ENCODE measurements around the gene TEX22. TPM values are rescaled to one million over a fixed set of nuclear protein-coding genes. Genes with fewer than 3 reads are reported as not detected.

TEX22 gene
- total and polyA plus RNA-seq, 2 donors (not counting 1 experiment from before 2014, with no cell fraction given) = 0.05 to 0.33 TPM

DNA sequence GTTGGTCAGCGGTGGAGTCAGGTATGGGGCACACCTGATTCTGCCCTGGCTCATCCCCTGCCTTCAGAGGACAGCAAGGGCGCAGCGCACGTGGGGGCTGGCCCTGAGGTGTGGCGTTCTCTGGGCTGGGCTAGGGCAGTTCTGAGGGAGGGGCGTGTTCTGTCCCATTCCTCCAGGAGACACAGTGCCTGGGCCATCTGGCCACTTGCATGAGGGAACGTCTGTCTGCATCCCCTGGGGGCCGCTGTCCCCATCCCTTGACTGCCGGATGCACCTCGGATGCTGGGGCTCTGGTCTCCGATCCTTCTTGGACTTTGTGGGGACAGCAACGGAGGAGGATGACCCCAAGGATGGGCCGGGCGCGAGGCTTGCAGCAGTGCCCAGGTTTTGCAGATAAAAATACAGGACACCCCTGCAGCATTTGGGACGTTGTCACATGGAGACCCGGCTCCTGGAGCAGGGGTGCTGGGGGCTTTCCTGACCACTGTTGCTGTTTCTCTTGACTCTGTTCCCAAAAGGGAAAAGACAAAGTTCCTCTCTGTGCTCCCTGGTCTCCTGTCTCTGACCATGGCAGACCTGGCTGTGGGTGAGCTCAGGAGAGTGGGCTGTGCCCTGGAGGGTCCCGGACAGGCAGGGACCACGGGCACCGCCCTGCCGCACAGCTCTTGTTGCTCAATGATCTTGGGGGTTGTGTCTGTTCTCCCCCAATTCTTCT lies 28.2 kb downstream of the TEX22 start:
- H3K9ac ChIP-seq (ENCODE audit: insufficient read depth, low read length) = no peak overlapping the region
- peaks cover 71% of the 10 kb centered on the region for H3K79me2 ChIP-seq (ENCODE audit: control insufficient read depth, insufficient read depth, low read length)
- H2AFZ ChIP-seq (ENCODE audit: low read length) = no peak overlapping the region
- peaks cover 2% of the 10 kb centered on the region for H3K4me1 ChIP-seq (ENCODE audit: control insufficient read depth, extremely low read depth, insufficient read depth, low read length)
- TF ChIP-seq EZH2 (IDR thresholded peaks at IDR 0.05; ENCODE audit: low read length, missing control alignments) (no peak), CTCF (conservative IDR thresholded peaks at IDR 0.05 in 1 of 2, IDR thresholded peaks at IDR 0.05 in 1 of 2; ENCODE audit: low read depth in 1 of 2, low read length in 2 of 2) (no peak)
- H3K36me3 ChIP-seq (ENCODE audit: control insufficient read depth, insufficient read depth, low read length) = peaks cover 3% of the 10 kb centered on the region
- H4K20me1 ChIP-seq (ENCODE audit: control insufficient read depth, extremely low read depth, insufficient read depth, low read length) = no peaks in the 10 kb centered on the region
- no peak overlapping the region for H3K4me3 ChIP-seq (replicated peaks in 1 of 4; ENCODE audit: control extremely low read depth in 1 of 4, insufficient read depth in 1 of 4, low read depth in 3 of 4, low read length in 4 of 4)
- H3K4me2 ChIP-seq (ENCODE audit: extremely low read depth, insufficient read depth, low read length) = no peak overlapping the region
- H3K27me3 ChIP-seq (ENCODE audit: control insufficient read depth, insufficient read depth, low read length) = no peaks in the 10 kb centered on the region
- H3K27ac ChIP-seq (ENCODE audit: insufficient read depth, low read length) = no peak overlapping the region
- DNase-seq (ENCODE audit: low read depth in 2 of 2) = no peak
- H3K9me3 ChIP-seq (ENCODE audit: control insufficient read depth, insufficient read depth, low read depth, low read length) = no peaks in the 10 kb centered on the region

DNA sequence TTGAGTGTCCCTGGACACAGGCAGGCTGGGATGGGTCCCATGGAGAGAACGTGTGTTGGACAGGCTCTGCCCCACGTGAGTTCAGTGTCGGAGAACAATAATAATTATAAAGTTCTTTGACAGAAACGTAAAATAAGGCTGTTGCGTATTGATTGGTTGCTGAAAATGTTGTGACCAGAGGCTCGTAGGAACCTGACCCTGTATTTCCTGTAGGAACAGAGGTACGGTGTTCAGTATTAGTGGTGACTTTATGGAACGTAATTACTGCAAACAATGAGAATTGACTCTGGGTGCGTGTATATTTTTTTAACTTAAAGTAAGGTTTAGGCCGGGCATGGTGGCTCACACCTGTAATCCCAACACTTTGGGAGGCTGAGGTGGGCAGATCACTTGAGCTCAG lies 29.1 kb downstream of the TEX22 start:
- no peaks in the 10 kb centered on the region for H4K20me1 ChIP-seq (ENCODE audit: control insufficient read depth, extremely low read depth, insufficient read depth, low read length)
- no peak overlapping the region for H3K27ac ChIP-seq (ENCODE audit: insufficient read depth, low read length)
- H3K79me2 ChIP-seq (ENCODE audit: control insufficient read depth, insufficient read depth, low read length) = peaks cover 67% of the 10 kb centered on the region
- no peak overlapping the region for H3K4me3 ChIP-seq (replicated peaks in 1 of 4; ENCODE audit: control extremely low read depth in 1 of 4, insufficient read depth in 1 of 4, low read depth in 3 of 4, low read length in 4 of 4)
- no peak for DNase-seq (ENCODE audit: low read depth in 2 of 2)
- H3K4me1 ChIP-seq (ENCODE audit: control insufficient read depth, extremely low read depth, insufficient read depth, low read length) = no peaks in the 10 kb centered on the region
- no peak overlapping the region for H3K9ac ChIP-seq (ENCODE audit: insufficient read depth, low read length)
- peaks cover 3% of the 10 kb centered on the region for H3K36me3 ChIP-seq (ENCODE audit: control insufficient read depth, insufficient read depth, low read length)
- no peak overlapping the region for H2AFZ ChIP-seq (ENCODE audit: low read length)
- no peaks in the 10 kb centered on the region for H3K27me3 ChIP-seq (ENCODE audit: control insufficient read depth, insufficient read depth, low read length)
- no peaks in the 10 kb centered on the region for H3K9me3 ChIP-seq (ENCODE audit: control insufficient read depth, insufficient read depth, low read depth, low read length)
- no peak for TF ChIP-seq CTCF (conservative IDR thresholded peaks at IDR 0.05 in 1 of 2, IDR thresholded peaks at IDR 0.05 in 1 of 2; ENCODE audit: low read depth in 1 of 2, low read length in 2 of 2)
- no peak for TF ChIP-seq EZH2 (IDR thresholded peaks at IDR 0.05; ENCODE audit: low read length, missing control alignments)
- H3K4me2 ChIP-seq (ENCODE audit: extremely low read depth, insufficient read depth, low read length) = no peak overlapping the region

DNA sequence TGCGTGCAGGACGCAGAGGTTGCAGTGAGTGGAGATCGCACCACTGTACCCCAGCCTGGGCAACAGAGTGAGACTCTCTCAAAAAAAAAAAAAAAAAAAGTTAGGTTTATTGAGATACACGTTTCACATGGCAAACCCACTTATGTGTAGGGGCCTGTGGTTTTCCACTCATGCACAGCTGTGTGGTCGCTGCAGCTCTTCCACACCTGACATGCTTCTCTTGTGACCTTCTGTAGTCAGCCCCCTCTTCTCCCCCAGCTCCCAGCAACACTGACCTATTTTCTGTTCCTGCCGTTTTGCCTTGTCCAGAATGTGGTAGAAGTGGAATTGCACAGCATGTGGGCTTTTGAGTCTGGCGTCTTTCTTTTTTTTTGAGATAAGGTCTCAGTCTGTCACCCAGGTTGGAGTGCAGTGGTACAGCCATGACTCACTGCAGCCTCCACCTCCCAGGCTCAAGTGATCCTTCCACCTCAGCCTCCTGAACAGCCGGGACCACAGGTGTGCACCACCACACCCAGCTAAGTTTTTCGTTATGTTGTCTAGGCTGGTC lies 29.7 kb downstream of the TEX22 start:
- H3K4me2 ChIP-seq (ENCODE audit: extremely low read depth, insufficient read depth, low read length) = no peak overlapping the region
- no peak overlapping the region for H3K4me3 ChIP-seq (replicated peaks in 1 of 4; ENCODE audit: control extremely low read depth in 1 of 4, insufficient read depth in 1 of 4, low read depth in 3 of 4, low read length in 4 of 4)
- no peaks in the 10 kb centered on the region for H3K9me3 ChIP-seq (ENCODE audit: control insufficient read depth, insufficient read depth, low read depth, low read length)
- H3K9ac ChIP-seq (ENCODE audit: insufficient read depth, low read length) = no peak overlapping the region
- H3K4me1 ChIP-seq (ENCODE audit: control insufficient read depth, extremely low read depth, insufficient read depth, low read length) = no peaks in the 10 kb centered on the region
- no peak for DNase-seq (ENCODE audit: low read depth in 2 of 2)
- TF ChIP-seq CTCF (conservative IDR thresholded peaks at IDR 0.05 in 1 of 2, IDR thresholded peaks at IDR 0.05 in 1 of 2; ENCODE audit: low read depth in 1 of 2, low read length in 2 of 2) = no peak
- no peak for TF ChIP-seq EZH2 (IDR thresholded peaks at IDR 0.05; ENCODE audit: low read length, missing control alignments)
- H3K36me3 ChIP-seq (ENCODE audit: control insufficient read depth, insufficient read depth, low read length) = peaks cover 3% of the 10 kb centered on the region
- H3K27me3 ChIP-seq (ENCODE audit: control insufficient read depth, insufficient read depth, low read length) = no peaks in the 10 kb centered on the region
- H3K79me2 ChIP-seq (ENCODE audit: control insufficient read depth, insufficient read depth, low read length) = peaks cover 68% of the 10 kb centered on the region
- H3K27ac ChIP-seq (ENCODE audit: insufficient read depth, low read length) = no peak overlapping the region
- H2AFZ ChIP-seq (ENCODE audit: low read length) = no peak overlapping the region
- no peaks in the 10 kb centered on the region for H4K20me1 ChIP-seq (ENCODE audit: control insufficient read depth, extremely low read depth, insufficient read depth, low read length)

All from fibroblast of lung (primary cell).